ENCODE results near the gene LAMC3. TPM values are rescaled to one million over a fixed set of nuclear protein-coding genes. Genes with fewer than 3 reads are reported as not detected.
A peak's percentile ranks its signal among the peaks of the same experiment; 100 is the strongest.

LAMC3 gene
- total RNA-seq, 3 donors from 2014 or later, result 2.1 to 8.5 (median 7.8) TPM

DNA sequence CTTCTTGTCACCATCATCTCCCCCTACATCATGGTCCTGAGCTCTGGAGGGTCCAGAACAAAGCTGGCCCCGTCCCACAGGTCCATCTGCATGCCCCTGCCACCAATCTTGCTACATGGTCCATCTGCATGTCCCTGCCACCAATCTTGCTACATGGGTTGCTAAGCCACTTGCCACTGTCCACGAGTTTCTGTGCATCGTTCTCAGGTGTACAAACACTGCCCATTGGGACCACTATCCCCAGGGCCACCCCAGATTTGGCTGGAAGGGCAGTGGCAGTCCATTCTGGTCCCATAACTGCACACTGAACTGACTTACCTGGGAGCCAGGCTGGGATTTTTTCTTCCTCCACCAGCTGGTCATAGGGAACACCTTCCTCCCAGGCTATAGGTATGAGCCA, 8.0 kb upstream of the LAMC3 start:
- no peak for DNase-seq (ENCODE audit: low spot score in 2 of 2)
- H3K36me3 ChIP-seq, result no peaks in the 10 kb centered on the region
- intact Hi-C loops (cut with DNase I; ENCODE audit: low total_unique reads), result no loop called here
- H3K27ac ChIP-seq, result no peak overlapping the region
- peaks cover 0 to 21% of the 10 kb centered on the region in 2 donors for H3K27me3 ChIP-seq
- no peaks in the 10 kb centered on the region for H3K4me1 ChIP-seq
- H3K4me3 ChIP-seq, result no peak overlapping the region
- TF ChIP-seq, protein P1, sequence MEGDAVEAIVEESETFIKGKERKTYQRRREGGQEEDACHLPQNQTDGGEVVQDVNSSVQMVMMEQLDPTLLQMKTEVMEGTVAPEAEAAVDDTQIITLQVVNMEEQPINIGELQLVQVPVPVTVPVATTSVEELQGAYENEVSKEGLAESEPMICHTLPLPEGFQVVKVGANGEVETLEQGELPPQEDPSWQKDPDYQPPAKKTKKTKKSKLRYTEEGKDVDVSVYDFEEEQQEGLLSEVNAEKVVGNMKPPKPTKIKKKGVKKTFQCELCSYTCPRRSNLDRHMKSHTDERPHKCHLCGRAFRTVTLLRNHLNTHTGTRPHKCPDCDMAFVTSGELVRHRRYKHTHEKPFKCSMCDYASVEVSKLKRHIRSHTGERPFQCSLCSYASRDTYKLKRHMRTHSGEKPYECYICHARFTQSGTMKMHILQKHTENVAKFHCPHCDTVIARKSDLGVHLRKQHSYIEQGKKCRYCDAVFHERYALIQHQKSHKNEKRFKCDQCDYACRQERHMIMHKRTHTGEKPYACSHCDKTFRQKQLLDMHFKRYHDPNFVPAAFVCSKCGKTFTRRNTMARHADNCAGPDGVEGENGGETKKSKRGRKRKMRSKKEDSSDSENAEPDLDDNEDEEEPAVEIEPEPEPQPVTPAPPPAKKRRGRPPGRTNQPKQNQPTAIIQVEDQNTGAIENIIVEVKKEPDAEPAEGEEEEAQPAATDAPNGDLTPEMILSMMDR (IDR thresholded peaks at IDR 0.05), result no peak
- TF ChIP-seq POLR2A (IDR thresholded peaks at IDR 0.05), result no peak
- TF ChIP-seq POLR2AphosphoS5 (IDR thresholded peaks at IDR 0.05), result no peak
- H3K9me3 ChIP-seq, result no peaks in the 10 kb centered on the region

GRCh38 chr9:131001990-131002389, 7.0 kb upstream of the LAMC3 start:
- peaks cover 0 to 21% of the 10 kb centered on the region in 2 donors for H3K27me3 ChIP-seq
- no peaks in the 10 kb centered on the region for H3K4me1 ChIP-seq
- TF ChIP-seq, protein P1 (IDR thresholded peaks at IDR 0.05), result no peak
- no peak for TF ChIP-seq POLR2AphosphoS5 (IDR thresholded peaks at IDR 0.05)
- no peak for TF ChIP-seq POLR2A (IDR thresholded peaks at IDR 0.05)
- H3K9me3 ChIP-seq, result no peaks in the 10 kb centered on the region
- no peak overlapping the region for H3K4me3 ChIP-seq
- intact Hi-C loops (cut with DNase I; ENCODE audit: low total_unique reads), result no loop called here
- no peak for DNase-seq (ENCODE audit: low spot score in 2 of 2)
- H3K27ac ChIP-seq, result no peak overlapping the region
- no peaks in the 10 kb centered on the region for H3K36me3 ChIP-seq

DNA sequence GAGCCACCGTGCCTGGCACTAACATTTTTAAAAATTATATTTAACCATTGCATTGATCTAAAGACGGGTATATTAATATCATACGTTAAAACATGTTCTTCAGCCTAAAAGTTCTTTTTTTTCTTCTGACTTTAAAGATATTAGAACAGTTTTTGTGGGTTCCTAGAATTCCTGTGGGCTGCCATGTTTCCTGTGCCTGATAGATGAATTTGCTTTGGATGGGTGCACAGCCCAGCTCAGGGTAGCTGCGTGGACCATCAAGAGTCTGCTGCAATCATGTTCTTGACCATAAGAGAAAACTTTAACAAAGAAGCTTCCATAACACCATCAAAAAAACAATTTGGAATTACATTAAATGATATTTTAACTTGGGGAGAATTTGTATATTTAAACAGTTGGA, 2.4 kb upstream of the LAMC3 start:
- TF ChIP-seq POLR2AphosphoS5 (IDR thresholded peaks at IDR 0.05) (no peak), POLR2A (IDR thresholded peaks at IDR 0.05) (no peak)
- TF ChIP-seq, protein P1 (IDR thresholded peaks at IDR 0.05), result no peak
- Histone ChIP-seq H3K9me3 (no peaks in the 10 kb centered on the region), H3K27me3 (peaks cover 0 to 24% of the 10 kb centered on the region in 2 donors), H3K27ac (no peak overlapping the region), H3K4me1 (no peaks in the 10 kb centered on the region), H3K4me3 (no peak overlapping the region), H3K36me3 (no peaks in the 10 kb centered on the region)
- intact Hi-C loops (cut with DNase I; ENCODE audit: low total_unique reads), result no loop called here
- no peak for DNase-seq (ENCODE audit: low spot score in 2 of 2)

GRCh38 chr9:131008086-131008485, 888 bp upstream of the LAMC3 start:
- Histone ChIP-seq H3K4me1 (no peaks in the 10 kb centered on the region), H3K36me3 (no peaks in the 10 kb centered on the region), H3K27ac (no peak overlapping the region), H3K9me3 (no peaks in the 10 kb centered on the region), H3K4me3 (no peak overlapping the region), H3K27me3 (peaks cover 0 to 24% of the 10 kb centered on the region in 2 donors)
- TF ChIP-seq, protein P1 (IDR thresholded peaks at IDR 0.05), result no peak
- TF ChIP-seq POLR2AphosphoS5 (IDR thresholded peaks at IDR 0.05) (no peak), POLR2A (IDR thresholded peaks at IDR 0.05) (no peak)
- intact Hi-C loops (cut with DNase I; ENCODE audit: low total_unique reads), result no loop called here
- no peak for DNase-seq (ENCODE audit: low spot score in 2 of 2)

DNA sequence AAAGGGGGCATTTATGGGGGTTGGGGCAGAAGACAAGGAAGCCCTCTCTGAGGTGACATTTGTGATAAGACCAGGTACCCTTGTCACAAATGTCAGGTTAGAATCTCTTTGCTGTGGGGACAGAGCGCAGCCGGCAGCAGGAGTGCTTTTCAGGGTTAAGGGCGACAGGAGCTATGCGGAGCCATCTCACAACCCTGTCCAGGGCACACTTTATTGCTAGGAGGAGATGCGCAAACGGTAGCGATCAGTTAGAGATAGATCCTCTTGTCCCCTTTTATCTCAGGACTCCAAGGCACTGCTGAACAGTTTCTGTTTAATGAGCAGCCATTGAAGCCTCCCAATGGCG, 438 bp upstream of the LAMC3 start:
- TF ChIP-seq POLR2AphosphoS5 (IDR thresholded peaks at IDR 0.05), result no peak
- TF ChIP-seq, protein P1 (IDR thresholded peaks at IDR 0.05), result no peak
- TF ChIP-seq POLR2A (IDR thresholded peaks at IDR 0.05), result no peak
- Histone ChIP-seq H3K4me1 (no peaks in the 10 kb centered on the region), H3K27ac (no peak overlapping the region), H3K4me3 (peak overlapping the region; percentile 15 to 63 (median 46)), H3K27me3 (peaks cover 0 to 24% of the 10 kb centered on the region in 2 donors), H3K36me3 (no peaks in the 10 kb centered on the region), H3K9me3 (no peaks in the 10 kb centered on the region)
- DNase-seq (ENCODE audit: low spot score in 2 of 2), result no peak
- intact Hi-C loops (cut with DNase I; ENCODE audit: low total_unique reads), result no loop called here

Measured in breast epithelium (tissue), 4 donors.